HG02840 (cell line): ENCODE data around the gene ZNF839.
A peak's percentile ranks its signal among the peaks of the same experiment; 100 is the strongest.
"Not testable (repeated sequence)": the region's sequence is repeated elsewhere in the genome, so short reads cannot be mapped to it uniquely, and the experiment has no call there.

ENCODE experiments used
- ATAC-seq: cut with Tn5 transposase; IDR thresholded peaks from one replicate; pipeline ENCODE4 v1.9.1; 2021; ENCODE audit warnings: mild to moderate bottlenecking, moderate library complexity, moderate number of reproducible peaks; ENCODE audit not compliant: unreplicated experiment, low FRiP score

ZNF839 gene

DNA sequence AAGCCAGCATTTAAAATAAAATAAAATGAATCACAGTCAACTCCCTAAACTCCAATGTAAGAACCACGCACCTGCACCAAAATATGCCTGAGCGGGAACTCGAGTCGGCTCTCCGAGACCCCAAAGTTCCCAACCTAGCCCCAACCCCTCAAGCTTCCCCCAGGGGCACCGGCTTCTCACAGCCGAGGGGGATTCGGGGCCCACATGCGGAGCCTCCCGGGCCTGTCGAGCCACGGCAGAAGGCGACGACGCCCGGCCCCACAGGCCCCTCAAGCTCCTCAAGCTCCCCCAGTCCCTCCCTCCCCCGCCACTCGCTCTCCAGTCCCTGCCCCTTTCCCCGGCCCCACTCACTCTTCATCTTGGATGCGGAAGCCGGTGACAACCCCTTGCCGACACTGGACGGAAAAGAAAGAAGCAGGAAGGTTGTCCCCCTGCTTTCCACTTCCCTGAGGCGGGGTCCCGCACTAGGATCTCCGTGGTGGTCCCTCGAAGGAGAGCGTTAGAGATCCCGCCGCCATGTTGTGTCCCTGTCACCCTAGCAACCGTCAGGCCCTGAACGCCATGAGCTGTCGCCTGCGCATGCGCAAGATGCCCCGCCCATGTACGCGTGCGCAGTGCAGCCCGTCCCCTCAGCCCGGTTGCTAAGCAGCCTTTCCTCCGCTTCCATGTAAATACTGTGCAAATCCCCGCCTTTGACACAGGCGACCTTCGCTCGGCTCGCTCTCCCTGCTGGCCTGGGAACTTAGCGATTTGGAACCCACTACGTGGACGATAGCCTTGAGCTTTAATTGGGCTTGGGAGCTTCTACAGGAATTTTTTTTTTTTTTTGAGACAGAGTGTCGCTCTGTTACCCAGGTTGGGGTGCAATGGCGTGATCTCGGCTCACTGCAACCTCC is 14.7 kb upstream of the ZNF839 start, which contains the start of gene MOK:
Gene MOK (minus strand): TSS at position 554 of the 896 bp plus-strand sequence. CDS start 196 bp downstream, at position 358.
- peak; percentile 92 for ATAC-seq

DNA sequence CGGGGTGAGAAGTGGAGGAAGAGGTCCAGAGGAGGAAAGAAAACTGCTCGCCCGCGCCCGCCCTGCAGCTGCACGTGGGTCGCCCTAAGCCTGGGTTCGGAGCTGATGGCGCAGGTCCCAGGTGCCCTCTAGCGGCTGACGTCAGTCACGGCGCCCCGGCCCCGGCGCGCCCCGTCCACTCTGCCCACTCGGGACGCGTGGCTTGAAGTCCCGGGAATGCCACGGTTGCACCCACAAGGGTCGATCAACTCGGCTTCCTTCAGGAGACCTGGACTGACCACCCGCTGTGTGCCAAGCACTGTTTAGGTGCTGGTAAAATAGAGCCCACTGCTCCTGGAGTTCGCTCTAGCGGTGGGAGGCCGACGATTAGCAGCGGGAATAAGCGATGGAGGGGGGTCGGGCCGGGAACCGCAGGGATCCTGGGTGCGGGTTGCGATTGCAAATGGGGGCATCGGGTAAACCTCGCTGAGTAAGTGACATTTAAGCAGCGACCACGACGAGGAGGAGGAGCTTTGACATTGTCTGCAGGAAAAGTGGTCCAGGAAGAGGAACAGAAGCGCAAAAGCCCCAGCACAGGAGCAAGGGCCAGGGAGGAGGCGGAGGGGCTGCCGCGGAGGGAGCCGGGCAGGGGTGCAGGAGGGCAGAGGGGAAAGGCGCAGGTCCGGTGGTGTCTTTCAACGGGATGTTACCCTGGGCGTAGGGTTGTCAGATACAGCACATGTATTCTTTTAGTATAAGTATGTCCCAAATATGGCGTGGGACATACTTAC is 5.1 kb upstream of the ZNF839 start:
- no peak for ATAC-seq

DNA sequence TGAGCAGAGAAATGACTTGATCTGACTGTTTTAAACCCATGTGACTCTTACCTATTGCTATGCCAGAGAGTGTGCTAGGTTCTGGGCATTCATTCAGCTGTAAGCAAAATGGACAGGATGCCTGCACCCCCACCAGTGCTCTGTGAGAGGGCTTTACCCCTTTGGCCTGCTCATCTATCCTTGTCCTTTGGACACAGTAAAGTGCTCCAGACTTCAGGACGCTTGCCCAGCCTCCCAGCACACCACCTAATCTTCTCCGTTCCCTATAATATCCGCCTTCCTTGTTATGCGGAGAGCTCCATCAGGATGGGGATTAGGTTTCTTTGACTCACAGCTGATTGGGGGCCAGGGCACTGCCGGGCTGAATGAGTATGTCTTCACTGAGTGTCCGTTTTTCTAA is 4.4 kb upstream of the ZNF839 start:
- no peak for ATAC-seq

DNA sequence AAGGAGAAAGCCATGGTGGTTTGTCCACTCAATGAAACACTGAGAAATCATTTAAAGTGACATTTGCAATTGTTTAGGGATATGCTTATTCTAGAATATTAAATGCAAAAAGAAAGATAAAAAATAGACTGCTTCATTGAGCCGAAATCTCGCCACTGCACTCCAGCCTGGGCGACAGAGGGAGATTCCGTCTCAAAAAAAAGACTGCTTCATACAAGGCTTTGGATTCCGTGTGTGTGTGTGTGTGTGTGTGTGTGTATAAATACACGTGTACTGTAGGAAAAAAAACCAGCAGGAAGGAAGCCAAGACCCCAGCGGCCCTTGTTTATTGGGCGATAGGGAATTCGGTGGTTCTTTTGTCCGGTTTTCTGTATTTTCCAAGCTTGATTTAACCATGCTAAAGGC is 3.2 kb upstream of the ZNF839 start:
- ATAC-seq: no peak

DNA sequence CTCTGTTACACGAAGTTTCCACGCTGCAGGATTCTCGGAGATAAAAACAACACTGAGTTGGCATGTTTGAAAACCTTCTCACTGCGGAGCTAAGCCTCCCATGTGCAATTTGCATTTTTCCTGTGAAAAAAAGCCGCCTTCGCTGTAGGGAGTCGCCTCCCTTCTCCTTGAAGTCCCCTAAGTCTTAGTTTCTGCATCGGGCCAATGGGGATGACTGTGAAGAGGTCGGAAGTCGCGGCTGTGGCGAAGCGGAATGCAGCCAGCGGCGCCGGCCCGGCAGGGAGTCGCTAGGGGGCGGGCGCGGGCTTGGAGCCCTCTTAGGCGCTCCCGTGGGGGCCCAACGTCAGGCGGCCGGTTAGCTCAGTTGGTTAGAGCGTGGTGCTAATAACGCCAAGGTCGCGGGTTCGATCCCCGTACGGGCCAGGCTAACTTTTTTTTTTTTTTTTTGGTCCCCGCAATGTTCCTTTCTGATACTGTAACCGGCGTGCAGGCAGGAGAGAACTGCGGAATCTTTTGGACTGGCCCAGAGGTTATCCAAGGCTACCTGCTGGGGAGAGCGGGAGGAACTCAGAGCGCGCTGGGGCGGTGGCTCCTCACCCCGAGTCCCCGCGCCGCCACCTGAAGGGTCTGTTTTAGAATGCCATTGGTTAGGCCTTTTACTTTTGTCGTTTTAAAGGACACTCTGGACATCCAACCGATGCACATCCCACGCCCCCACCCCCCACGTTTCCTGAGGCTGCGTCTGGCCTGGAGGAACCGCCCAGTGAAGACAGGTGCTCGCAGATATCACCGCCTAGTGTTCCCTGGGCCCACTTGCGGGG is 2.6 kb upstream of the ZNF839 start:
- peak; percentile 48 for ATAC-seq

DNA sequence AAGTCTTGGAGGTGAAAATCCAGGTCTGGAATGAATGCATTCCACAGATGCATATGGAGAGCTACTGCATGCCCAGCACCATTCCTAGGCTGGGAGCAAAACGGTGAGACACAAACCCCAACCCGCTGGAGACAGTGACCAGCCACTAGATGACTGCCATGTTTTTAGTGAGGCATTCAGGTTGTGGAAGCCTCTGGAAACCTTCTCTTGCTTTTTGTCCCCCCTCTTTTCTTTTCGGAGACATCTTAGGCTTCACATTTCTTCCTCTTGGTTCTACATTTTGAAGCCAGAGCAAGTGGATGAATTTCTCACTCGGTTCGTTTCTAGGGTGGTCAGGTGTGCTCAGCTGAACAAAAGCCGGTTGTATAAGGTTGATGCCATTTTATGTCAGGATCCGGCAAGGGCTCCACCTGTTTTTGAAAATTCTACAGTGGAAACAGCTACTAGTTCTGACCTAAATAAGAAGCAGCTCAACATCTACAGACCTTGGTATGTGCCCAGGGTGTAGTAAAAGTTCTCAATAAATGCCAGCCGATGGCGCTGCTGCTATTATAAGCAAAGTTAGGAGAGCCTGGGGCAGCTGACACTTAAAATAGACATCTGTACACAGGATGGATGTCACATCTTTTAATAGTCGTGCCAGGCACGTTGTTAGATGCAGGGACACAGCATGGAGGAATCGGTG is 1.8 kb upstream of the ZNF839 start:
- no peak for ATAC-seq

DNA sequence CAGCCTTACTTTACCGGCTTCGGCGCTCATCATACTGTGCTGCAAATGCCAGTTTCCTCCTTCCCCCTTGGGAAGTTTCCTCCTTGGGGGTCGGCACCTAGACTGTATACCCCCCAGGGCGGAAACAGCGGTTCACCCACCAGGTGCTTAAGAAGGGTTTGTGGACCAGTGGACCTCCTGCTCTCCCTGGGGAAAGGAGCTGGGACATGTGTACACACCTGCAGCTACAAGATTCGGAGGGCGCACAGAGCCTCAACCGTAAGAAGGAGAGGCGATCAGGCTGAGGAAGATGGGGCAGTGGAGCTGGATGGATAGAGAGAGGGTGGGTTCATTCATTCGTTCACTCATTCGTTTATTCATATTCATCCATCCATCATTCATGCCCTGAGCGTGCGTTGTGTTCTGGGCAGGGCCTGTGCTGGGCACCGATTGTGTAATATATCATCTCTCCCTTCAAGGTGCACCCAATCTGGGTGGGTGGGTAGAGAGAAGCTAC is 717 bp upstream of the ZNF839 start:
- no peak for ATAC-seq

DNA sequence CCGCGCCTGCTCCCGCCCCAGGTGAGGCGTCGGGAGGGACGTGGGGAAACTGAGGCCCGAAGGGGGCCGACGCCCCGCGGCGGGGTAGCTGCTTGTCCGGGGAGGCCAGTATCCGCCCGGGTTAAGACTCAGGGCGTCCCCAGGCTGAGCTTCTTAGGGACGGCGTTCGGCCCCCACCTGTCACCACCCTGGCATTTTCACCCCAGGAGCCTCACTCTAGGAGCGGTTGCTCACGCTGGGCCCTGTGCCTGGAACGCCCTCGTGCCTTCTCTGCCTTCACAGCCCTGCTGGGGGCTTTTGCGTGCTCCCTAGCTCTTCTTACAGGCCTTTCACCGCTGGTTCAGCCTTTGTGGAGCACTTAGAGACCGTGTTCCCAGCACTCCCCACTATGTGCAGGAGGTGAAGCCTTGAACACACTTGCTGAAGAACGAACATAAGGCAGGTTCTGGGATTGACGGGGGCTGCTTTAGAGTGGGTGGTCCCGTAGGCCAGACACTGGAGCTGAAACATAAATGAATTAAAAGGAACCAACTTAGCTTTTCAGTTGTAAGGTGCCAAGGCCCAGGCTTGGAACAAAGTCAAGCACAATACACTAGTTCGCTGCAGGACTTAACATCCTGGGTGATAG is 601 bp downstream of the ZNF839 start:
- ATAC-seq: peak; percentile 33

DNA sequence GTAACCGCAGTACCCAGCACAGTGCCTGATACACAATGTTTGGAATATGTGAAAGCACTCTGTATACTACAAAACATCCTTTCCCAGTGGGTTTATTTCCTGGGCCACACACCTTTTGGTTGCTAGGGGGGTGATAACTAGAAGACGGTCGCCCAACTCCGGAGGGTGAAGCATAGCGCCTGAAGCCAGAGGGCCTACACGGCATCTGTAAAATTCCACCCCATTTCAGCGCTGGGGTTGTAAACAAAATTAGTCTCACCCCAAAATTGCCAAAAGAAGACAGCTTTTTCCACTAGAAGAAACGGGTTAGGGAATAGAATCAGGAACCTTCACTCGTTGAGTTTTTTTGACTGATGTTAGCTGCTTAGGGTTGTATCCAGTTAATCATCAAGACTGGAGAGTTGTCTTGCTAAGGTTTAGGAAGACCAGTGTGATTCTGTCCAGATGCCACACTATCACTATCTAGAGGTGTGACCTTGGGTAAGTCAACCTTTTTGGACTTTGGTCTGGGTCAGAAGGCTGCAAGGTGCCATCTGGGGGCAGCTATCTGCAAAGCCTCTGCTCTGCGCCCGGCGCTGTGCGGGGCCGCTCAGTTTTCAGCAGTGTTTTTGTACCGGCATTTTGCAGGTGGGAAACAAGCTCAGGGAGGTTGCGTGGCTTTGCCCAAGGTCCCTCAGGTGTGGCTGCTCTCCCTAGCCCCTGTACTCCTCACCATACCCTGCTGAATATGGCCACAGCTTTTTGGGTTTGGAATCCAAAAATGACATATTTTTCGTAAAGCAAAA is 1.3 kb downstream of the ZNF839 start:
- no peak for ATAC-seq

DNA sequence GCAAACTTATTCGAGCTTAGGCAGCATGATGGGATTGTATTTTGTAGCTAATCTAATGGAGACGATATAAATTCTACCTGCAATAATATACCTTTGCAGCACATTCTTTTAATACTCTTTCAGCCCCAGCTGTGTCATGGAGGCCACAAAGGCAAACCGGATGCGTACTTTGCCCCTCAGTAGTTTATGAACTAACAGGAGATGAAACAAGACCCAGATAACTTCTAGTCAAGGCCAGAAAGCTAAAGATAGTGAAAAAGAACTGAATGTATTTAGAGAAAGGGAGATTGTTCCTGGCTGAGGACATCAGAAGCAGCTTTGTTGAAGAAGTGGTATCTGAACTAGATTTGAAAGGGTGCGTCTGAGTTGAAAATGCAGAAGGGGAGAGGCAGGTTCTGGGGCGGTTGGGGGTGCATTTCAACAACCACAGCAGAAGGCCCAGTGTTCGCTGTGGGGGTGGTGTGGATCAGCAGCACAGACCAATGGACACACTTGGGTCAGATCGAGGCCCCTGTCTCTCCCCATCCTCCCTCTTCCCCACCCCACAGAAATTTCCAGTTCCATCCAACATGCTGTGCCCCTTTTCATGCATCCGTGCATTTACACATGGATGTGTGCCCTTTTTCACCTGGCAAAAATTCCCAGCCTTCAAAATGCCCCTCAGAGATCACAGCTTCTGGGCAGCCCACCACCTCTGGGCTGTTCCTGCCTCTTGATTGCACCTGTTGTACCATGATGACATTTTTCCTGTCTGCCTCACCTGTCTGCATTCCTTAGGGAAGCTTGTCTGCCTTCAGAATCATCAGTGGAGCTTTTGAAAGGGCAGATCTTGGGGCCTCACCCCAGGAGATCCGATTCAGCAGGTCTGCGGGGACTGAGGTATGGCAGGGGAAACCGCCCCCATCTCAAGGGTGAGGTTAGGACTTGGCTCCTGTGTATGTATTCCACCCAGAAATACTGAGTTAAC is 2.2 kb downstream of the ZNF839 start:
- ATAC-seq: no peak

DNA sequence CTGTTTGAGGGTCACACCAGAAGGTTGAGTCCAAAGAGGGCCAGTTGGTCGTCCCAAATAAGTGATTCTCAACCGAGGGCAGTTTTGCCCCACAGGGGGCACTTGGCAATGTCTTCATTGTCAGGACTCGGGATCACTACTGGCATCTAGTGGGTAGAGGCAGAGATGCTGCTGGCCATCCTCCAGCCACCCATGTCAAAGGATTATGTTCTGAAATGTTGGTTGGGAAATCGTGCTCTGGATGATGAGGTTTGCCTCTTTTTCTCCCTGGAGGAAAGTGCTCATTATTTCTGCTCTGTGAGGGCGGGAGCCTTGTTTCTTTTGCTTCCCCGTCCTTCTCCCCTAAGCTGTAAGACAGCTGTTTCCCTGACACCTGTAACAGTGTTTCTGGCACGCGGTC is 3.6 kb downstream of the ZNF839 start:
- no peak for ATAC-seq

DNA sequence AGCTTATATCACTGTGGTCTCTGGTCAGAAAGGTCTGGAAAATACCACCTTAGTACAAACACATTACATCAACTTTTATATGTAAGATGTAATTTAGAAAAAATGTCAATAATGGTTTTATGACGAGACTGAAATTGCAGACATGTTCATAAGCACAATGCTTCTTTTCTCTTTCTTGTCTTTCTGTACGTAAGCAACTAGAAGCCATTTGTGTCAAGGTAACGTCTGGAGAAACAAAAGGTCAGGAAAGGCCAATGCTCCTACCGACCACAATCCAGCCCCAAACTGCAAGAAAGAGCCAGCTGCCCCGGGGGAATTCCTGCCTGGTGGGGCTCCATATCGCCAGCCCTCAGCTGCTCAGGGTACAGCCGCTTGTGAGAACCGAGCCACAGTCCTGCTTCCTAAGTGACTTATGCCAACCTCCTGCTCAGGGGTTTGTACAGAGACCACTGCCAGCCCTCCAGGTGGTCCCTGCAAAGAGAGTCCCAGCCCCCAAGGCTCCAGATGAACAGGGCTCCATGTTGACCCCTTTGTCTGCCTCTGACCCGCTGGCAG is 6.3 kb downstream of the ZNF839 start:
- no peak for ATAC-seq

DNA sequence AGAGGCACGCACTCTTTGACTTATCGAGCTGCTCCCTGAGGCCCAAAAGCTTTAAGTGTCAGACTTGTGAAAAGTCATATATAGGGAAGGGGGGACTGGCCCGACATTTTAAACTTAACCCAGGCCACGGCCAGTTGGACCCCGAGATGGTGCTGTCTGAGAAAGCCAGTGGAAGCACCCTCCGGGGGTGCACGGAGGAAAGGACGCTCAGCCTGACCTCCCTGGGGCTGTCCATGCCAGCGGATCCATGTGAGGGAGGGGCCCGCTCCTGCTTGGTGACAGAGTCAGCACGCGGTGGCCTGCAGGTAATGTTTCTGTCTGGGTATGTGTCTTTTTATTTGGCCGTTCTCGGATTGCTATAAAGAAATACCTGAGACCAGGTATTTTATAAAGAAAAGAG is 7.0 kb downstream of the ZNF839 start:
- no peak for ATAC-seq

DNA sequence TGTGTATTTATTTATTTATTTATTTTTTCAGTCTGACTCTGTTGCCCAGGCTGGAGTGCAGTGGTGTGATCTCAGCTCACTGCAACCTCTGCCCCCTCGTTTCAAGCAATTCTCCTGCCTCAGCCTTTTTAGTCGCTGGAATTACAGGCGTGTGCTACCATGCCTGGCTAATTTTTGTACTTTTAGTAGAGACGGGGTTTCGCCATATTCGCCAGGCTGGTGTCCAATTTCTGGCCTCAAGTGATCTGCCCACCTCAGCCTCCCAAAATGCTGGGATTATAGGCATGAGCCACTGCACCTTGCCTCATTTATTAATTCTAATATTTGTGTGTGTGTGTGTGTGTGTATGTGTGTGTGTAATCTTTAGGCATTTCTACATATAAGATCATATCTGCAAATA is 9.8 kb downstream of the ZNF839 start:
- ATAC-seq: not testable (repeated sequence)

DNA sequence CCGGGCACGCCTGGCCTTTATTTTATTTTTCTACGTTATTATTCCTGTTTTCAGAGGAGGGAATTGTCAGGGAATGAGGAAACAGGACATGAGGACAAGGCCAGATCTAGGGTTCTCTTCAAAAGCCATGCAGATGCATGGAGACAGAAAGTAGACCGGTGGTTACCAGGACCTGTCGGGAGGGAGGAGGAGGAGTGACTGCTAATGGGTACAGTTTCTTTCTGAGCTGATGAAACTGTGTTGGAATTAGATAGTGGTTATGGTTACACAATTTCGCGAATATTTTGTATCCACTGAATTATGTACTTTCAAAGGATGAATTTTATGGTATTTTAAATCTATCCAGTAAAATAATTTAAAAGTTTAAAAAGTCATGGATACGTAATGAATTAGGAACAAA is 11.3 kb downstream of the ZNF839 start:
- no peak for ATAC-seq

DNA sequence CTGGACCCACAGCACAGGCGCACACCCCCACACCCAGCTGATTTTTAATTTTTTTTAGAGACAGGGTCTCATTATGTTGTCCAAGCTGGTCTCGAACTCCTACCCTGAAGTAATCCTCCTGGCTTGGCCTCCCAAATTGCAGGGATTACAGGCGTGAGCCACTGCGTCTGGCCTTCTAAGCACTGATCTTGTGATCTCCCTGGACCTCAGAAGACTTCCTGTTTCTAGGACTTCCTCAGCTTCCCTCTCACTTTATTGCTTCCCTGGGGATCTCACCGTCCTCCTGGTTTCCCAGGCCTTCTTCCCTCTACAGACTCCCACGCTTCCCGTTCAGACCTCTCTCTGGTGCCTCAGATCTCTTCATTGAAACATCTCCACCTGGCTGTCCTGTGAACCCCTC is 13.8 kb downstream of the ZNF839 start:
- ATAC-seq: no peak
